Type B pancreatic cell (in vitro differentiated cells): ENCODE results near the gene ZW10. TPM values are rescaled to one million over a fixed set of nuclear protein-coding genes. Genes with fewer than 3 reads are reported as not detected.

Experiments used
- DNase-seq: peaks from one replicate; pipeline ENCODE4 v3.0.0; 2021; ENCODE audit warnings: mixed read lengths; ENCODE audit not compliant: unreplicated experiment; ENCODE audit errors: extremely low spot score
- H3K27ac Mint-ChIP-seq: 2 replicates; pipeline ENCODE4 v1.8.0; 2021; ENCODE audit warnings: mild to moderate bottlenecking, mixed read lengths
- H3K27me3 Mint-ChIP-seq: 2 replicates; pipeline ENCODE4 v1.8.0; 2021; ENCODE audit warnings: mixed read lengths
- H3K36me3 Mint-ChIP-seq: 2 replicates; pipeline ENCODE4 v1.8.0; 2021; ENCODE audit warnings: mixed read lengths
- H3K4me1 Mint-ChIP-seq: one replicate; pipeline ENCODE4 v1.8.0; 2021; ENCODE audit warnings: mixed read lengths; ENCODE audit not compliant: unreplicated experiment
- H3K4me3 Mint-ChIP-seq: 2 replicates; pipeline ENCODE4 v1.8.0; 2021; ENCODE audit warnings: mild to moderate bottlenecking, mixed read lengths
- H3K9me3 Mint-ChIP-seq: 2 replicates; pipeline ENCODE4 v1.8.0; 2021; ENCODE audit warnings: mixed read lengths
- CTCF ChIP-seq: fragments of 200-600 bp; sonication (generic); conservative IDR thresholded peaks from 2 replicates; pipeline ENCODE4 v1.5.0; 2021; ENCODE audit warnings: antibody characterized with exemption, mild to moderate bottlenecking
- total RNA-seq: library from RNA; stranded (reverse); gene quantifications from 2 replicates; pipeline ENCODE4 v1.2.1, GENCODE V29; 2021; ENCODE audit warnings: low replicate concordance

ZW10 gene
- total RNA-seq, 1 donor from 2014 or later: 21.9 TPM

- Mint-ChIP-seq H3K9me3 (no peaks in the 10 kb centered on the region), H3K36me3 (peaks cover 26% of the 10 kb centered on the region), H3K4me3 (no peak overlapping the region), H3K4me1 (no peaks in the 10 kb centered on the region), H3K27ac (no peak overlapping the region), H3K27me3 (no peaks in the 10 kb centered on the region)
- DNase-seq: no peak
- TF ChIP-seq CTCF: no peak
Observed at GRCh38 chr11:113752932-113753331, 20.6 kb downstream of the ZW10 start.

GRCh38 chr11:113736323-113736722 is 37.2 kb downstream of the ZW10 start:
- Mint-ChIP-seq H3K27me3 (no peaks in the 10 kb centered on the region), H3K27ac (no peak overlapping the region), H3K4me3 (no peak overlapping the region), H3K36me3 (peaks cover 26% of the 10 kb centered on the region), H3K9me3 (no peaks in the 10 kb centered on the region), H3K4me1 (no peaks in the 10 kb centered on the region)
- DNase-seq: no peak
- TF ChIP-seq CTCF: no peak

GRCh38 chr11:113732092-113732491 is 41.4 kb downstream of the ZW10 start:
- no peak overlapping the region for H3K27ac Mint-ChIP-seq
- TF ChIP-seq CTCF: no peak
- no peak overlapping the region for H3K4me3 Mint-ChIP-seq
- peaks cover 20% of the 10 kb centered on the region for H3K36me3 Mint-ChIP-seq
- H3K4me1 Mint-ChIP-seq: peaks cover 9% of the 10 kb centered on the region
- H3K9me3 Mint-ChIP-seq: no peaks in the 10 kb centered on the region
- no peaks in the 10 kb centered on the region for H3K27me3 Mint-ChIP-seq
- DNase-seq: no peak

GRCh38 chr11:113730887-113731726 is 42.4 kb downstream of the ZW10 start:
- Mint-ChIP-seq H3K4me1 (peaks cover 10% of the 10 kb centered on the region), H3K27ac (no peak overlapping the region)
- DNase-seq: no peak

GRCh38 chr11:113729456-113729855 is 44.0 kb downstream of the ZW10 start:
- peaks cover 8% of the 10 kb centered on the region for H3K36me3 Mint-ChIP-seq
- H3K27ac Mint-ChIP-seq: no peak overlapping the region
- H3K4me3 Mint-ChIP-seq: no peak overlapping the region
- no peaks in the 10 kb centered on the region for H3K9me3 Mint-ChIP-seq
- peaks cover 22% of the 10 kb centered on the region for H3K4me1 Mint-ChIP-seq
- TF ChIP-seq CTCF: no peak
- no peak for DNase-seq
- H3K27me3 Mint-ChIP-seq: no peaks in the 10 kb centered on the region

More at GRCh38 chr11:113730887-113731726, 42.4 kb downstream of the ZW10 start:
- peak; percentile 75 for TF ChIP-seq CTCF
- Mint-ChIP-seq H3K9me3 (no peaks in the 10 kb centered on the region), H3K4me3 (no peak overlapping the region), H3K36me3 (peaks cover 13% of the 10 kb centered on the region), H3K27me3 (no peaks in the 10 kb centered on the region)
